Activated B cell treated with CpG ODN at 0.5 μM for 24 hours (primary cell): ENCODE data around the gene CLCN6. TPM values are rescaled to one million over a fixed set of nuclear protein-coding genes. Genes with fewer than 3 reads are reported as not detected.

Source experiments
- ATAC-seq: fragments of 200-7000 bp; cut with Tn5 transposase; one replicate; pipeline ENCODE4 v1.10.0; 2021; ENCODE audit warnings: low read depth, mild to moderate bottlenecking, moderate library complexity
- CTCF ChIA-PET: fragments of 350-600 bp; sonication (Branson Sonifier 250); formaldehyde crosslinking; loops from one replicate; lab custom pipeline; 2021; ENCODE audit warnings: antibody characterized with exemption; lab: Charles Lee
- POLR2A ChIA-PET: fragments of 350-600 bp; sonication (Branson Sonifier 250); formaldehyde crosslinking; loops from one replicate; lab custom pipeline; 2021; ENCODE audit warnings: antibody characterized with exemption; lab: Charles Lee
- DNase-seq: peaks from one replicate; pipeline ENCODE4 v3.0.0; 2022
- H3K27ac Mint-ChIP-seq: one replicate; pipeline ENCODE4 v1.8.0; 2020; ENCODE audit warnings: mixed read lengths
- H3K27me3 Mint-ChIP-seq: one replicate; pipeline ENCODE4 v1.8.0; 2021; ENCODE audit warnings: mixed read lengths
- H3K36me3 Mint-ChIP-seq: one replicate; pipeline ENCODE4 v1.8.0; 2021; ENCODE audit warnings: low read depth, mixed read lengths
- H3K4me1 Mint-ChIP-seq: one replicate; pipeline ENCODE4 v1.8.0; 2021; ENCODE audit warnings: mixed read lengths
- H3K4me3 Mint-ChIP-seq: one replicate; pipeline ENCODE4 v1.8.0; 2020; ENCODE audit warnings: mild to moderate bottlenecking, mixed read lengths
- H3K9me3 Mint-ChIP-seq: one replicate; pipeline ENCODE4 v1.8.0; 2020; ENCODE audit warnings: mixed read lengths
- CTCF ChIP-seq: fragments of 200-600 bp; IDR thresholded peaks from one replicate; pipeline ENCODE4 v1.8.0; 2022; ENCODE audit warnings: antibody characterized with exemption, mild to moderate bottlenecking
- intact Hi-C: fragments of 100-400 bp; cut with micrococcal nuclease; formaldehyde crosslinking; loops from one replicate; pipeline ENCODE4 v1.15.1; 2024
- total RNA-seq: library from RNA; stranded (reverse); gene quantifications from 2 replicates; pipeline ENCODE4 v1.2.3, GENCODE V29; 2022

The CLCN6 gene
- total RNA-seq, 1 donor from 2014 or later, result 79.6 TPM

GRCh38 chr1:11807133-11807532 is 1.1 kb downstream of the CLCN6 start:
- ChIA-PET POLR2A (interaction anchor here (0.5 to 6.8 kb wide), 12 partner anchors 8 to 534 kb away, joined by 3 to 163 read pairs (median 4); partner anchors contain the start of genes AGTRAP, FBXO6 and MIIP), CTCF (interaction anchor here (1.2 to 2.1 kb wide), 2 partner anchors 154 to 769 kb away, joined by 3 to 5 read pairs; no protein-coding TSS in a partner anchor)
- no peaks in the 10 kb centered on the region for H3K27me3 Mint-ChIP-seq
- peak overlapping the region; percentile 95 for H3K4me3 Mint-ChIP-seq
- peak overlapping the region; percentile 97 for H3K27ac Mint-ChIP-seq
- TF ChIP-seq CTCF, result no peak
- intact Hi-C loops, result loop anchor here (5.0 to 10.0 kb wide), 5 partner anchors 155 to 1895 kb away; partner anchors contain the start of genes CTNNBIP1, DFFA, FBXO2 and FBXO44
- no peaks in the 10 kb centered on the region for H3K9me3 Mint-ChIP-seq
- ATAC-seq, result no peak
- H3K36me3 Mint-ChIP-seq, result peaks cover 65% of the 10 kb centered on the region
- H3K4me1 Mint-ChIP-seq, result peaks cover 70% of the 10 kb centered on the region
- no peak for DNase-seq

GRCh38 chr1:11813021-11813420 is 7.0 kb downstream of the CLCN6 start:
- Mint-ChIP-seq H3K9me3 (no peaks in the 10 kb centered on the region), H3K36me3 (peaks cover 78% of the 10 kb centered on the region), H3K27me3 (no peaks in the 10 kb centered on the region), H3K4me3 (no peak overlapping the region), H3K27ac (peak overlapping the region; percentile 77), H3K4me1 (peaks cover 57% of the 10 kb centered on the region)
- ChIA-PET CTCF (no interaction called here), POLR2A (interaction anchor here (4.2 kb wide), 1 partner anchor 96 kb away, joined by 68 read pairs; no protein-coding TSS in a partner anchor)
- TF ChIP-seq CTCF, result no peak
- intact Hi-C loops, result no loop called here
- DNase-seq, result no peak
- no peak for ATAC-seq

- peaks cover 37% of the 10 kb centered on the region for H3K4me1 Mint-ChIP-seq
- no peak overlapping the region for H3K27ac Mint-ChIP-seq
- no peaks in the 10 kb centered on the region for H3K9me3 Mint-ChIP-seq
- ChIA-PET POLR2A (interaction anchor here (0.6 to 1.2 kb wide), 2 partner anchors 10 to 1798 kb away, joined by 3 to 5 read pairs; no protein-coding TSS in a partner anchor), CTCF (no interaction called here)
- TF ChIP-seq CTCF, result no peak
- peaks cover 84% of the 10 kb centered on the region for H3K36me3 Mint-ChIP-seq
- intact Hi-C loops, result no loop called here
- no peak for ATAC-seq
- H3K27me3 Mint-ChIP-seq, result no peaks in the 10 kb centered on the region
- no peak for DNase-seq
- H3K4me3 Mint-ChIP-seq, result no peak overlapping the region
Measured at GRCh38 chr1:11817192-11817591, 11.2 kb downstream of the CLCN6 start.

- TF ChIP-seq CTCF, result no peak
- ChIA-PET POLR2A (interaction anchor here (0.7 kb wide), 1 partner anchor 8 kb away, joined by 5 read pairs; no protein-coding TSS in a partner anchor), CTCF (no interaction called here)
- DNase-seq (no peak), ATAC-seq (no peak)
- Mint-ChIP-seq H3K4me1 (peaks cover 2% of the 10 kb centered on the region), H3K27me3 (no peaks in the 10 kb centered on the region), H3K36me3 (peaks cover 95% of the 10 kb centered on the region), H3K9me3 (no peaks in the 10 kb centered on the region), H3K27ac (no peak overlapping the region), H3K4me3 (no peak overlapping the region)
- intact Hi-C loops, result no loop called here
Measured at GRCh38 chr1:11822091-11822490, 16.1 kb downstream of the CLCN6 start.

GRCh38 chr1:11823366-11824137 is 17.6 kb downstream of the CLCN6 start:
- POLR2A ChIA-PET, result interaction anchor here (0.7 kb wide), 1 partner anchor 168 kb away, joined by 3 read pairs; no protein-coding TSS in a partner anchor
- ATAC-seq, result no peak
- Mint-ChIP-seq H3K27me3 (no peaks in the 10 kb centered on the region), H3K4me3 (no peak overlapping the region), H3K27ac (no peak overlapping the region), H3K4me1 (no peaks in the 10 kb centered on the region), H3K36me3 (peaks cover 95% of the 10 kb centered on the region), H3K9me3 (no peaks in the 10 kb centered on the region)
- intact Hi-C loops, result no loop called here
- no peak for DNase-seq
- TF ChIP-seq CTCF, result no peak
- CTCF ChIA-PET, result no interaction called here
